Measurements from ENCODE around the gene FREM1. TPM values are rescaled to one million over a fixed set of nuclear protein-coding genes. Genes with fewer than 3 reads are reported as not detected.

The FREM1 gene
- total RNA-seq, 4 donors from 2014 or later = 1.1 to 5.8 (median 2.1) TPM

- Histone ChIP-seq H3K27me3 (no peaks in the 10 kb centered on the region), H3K27ac (no peak overlapping the region), H3K36me3 (no peaks in the 10 kb centered on the region), H3K9me3 (no peaks in the 10 kb centered on the region), H3K4me3 (no peak overlapping the region), H3K4me1 (no peaks in the 10 kb centered on the region)
- no peak for DNase-seq (ENCODE audit: low spot score in 2 of 2)
- TF ChIP-seq POLR2AphosphoS5 (IDR thresholded peaks at IDR 0.05) (no peak), EP300 (IDR thresholded peaks at IDR 0.05) (no peak), POLR2A (IDR thresholded peaks at IDR 0.05) (no peak)
- TF ChIP-seq, protein P1, sequence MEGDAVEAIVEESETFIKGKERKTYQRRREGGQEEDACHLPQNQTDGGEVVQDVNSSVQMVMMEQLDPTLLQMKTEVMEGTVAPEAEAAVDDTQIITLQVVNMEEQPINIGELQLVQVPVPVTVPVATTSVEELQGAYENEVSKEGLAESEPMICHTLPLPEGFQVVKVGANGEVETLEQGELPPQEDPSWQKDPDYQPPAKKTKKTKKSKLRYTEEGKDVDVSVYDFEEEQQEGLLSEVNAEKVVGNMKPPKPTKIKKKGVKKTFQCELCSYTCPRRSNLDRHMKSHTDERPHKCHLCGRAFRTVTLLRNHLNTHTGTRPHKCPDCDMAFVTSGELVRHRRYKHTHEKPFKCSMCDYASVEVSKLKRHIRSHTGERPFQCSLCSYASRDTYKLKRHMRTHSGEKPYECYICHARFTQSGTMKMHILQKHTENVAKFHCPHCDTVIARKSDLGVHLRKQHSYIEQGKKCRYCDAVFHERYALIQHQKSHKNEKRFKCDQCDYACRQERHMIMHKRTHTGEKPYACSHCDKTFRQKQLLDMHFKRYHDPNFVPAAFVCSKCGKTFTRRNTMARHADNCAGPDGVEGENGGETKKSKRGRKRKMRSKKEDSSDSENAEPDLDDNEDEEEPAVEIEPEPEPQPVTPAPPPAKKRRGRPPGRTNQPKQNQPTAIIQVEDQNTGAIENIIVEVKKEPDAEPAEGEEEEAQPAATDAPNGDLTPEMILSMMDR (IDR thresholded peaks at IDR 0.05) = no peak
- WGBS = 77% methylated on average over 4 of the region's 4 CpGs
Measured at GRCh38 chr9:14780693-14781092, 129.5 kb downstream of the FREM1 start.

DNA sequence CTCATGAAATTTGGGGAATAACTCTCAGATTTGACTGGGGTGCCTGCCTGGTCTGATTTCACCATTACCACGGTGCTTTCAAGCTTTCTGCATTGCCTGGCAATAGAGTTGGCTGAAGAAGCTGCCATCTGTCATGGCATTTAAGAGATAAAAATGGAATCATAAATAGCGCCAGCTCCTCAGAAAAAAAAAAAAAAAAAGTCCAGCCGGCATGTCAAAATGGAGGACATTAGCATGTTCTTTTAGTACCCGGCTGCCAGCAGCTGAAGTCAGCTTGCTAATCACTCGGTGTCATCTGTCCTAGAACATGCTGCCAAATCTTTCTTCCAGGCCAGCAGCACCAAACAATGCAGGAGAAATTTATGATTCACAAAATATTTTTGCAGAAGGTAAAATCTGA lies 130.0 kb downstream of the FREM1 start:
- H3K36me3 ChIP-seq = no peaks in the 10 kb centered on the region
- WGBS = 42% methylated on average over 5 of the region's 5 CpGs
- H3K4me3 ChIP-seq = no peak overlapping the region
- no peaks in the 10 kb centered on the region for H3K9me3 ChIP-seq
- no peaks in the 10 kb centered on the region for H3K4me1 ChIP-seq
- H3K27ac ChIP-seq = no peak overlapping the region
- DNase-seq (ENCODE audit: low spot score in 2 of 2) = no peak
- TF ChIP-seq POLR2AphosphoS5 (IDR thresholded peaks at IDR 0.05) = no peak
- no peak for TF ChIP-seq EP300 (IDR thresholded peaks at IDR 0.05)
- TF ChIP-seq, protein P1 (IDR thresholded peaks at IDR 0.05) = no peak
- no peak for TF ChIP-seq POLR2A (IDR thresholded peaks at IDR 0.05)
- no peaks in the 10 kb centered on the region for H3K27me3 ChIP-seq

DNA sequence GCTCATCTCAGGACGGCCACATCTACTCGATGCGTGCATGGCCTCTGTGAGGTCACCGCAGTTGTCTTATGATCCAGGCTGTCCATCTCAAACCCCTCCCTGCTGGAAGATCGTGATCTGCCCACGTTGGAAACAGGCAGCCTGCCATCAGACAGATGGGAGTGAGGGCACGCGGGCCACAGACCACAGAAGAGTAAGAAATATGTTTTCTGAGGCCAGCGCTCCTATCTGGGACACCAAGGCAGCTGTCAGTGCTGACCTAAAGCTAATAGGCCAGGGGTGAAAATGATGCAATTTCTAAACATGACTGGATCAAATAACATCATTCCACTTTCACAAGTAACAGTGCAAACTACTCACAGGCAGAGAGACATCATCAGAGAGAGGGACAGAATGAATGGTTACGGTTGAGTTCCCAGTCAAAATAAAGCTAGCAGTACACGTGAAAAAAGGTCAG lies 130.6 kb downstream of the FREM1 start:
- Histone ChIP-seq H3K27me3 (no peaks in the 10 kb centered on the region), H3K4me1 (no peaks in the 10 kb centered on the region), H3K27ac (no peak overlapping the region), H3K36me3 (no peaks in the 10 kb centered on the region), H3K4me3 (no peak overlapping the region), H3K9me3 (no peaks in the 10 kb centered on the region)
- no peak for TF ChIP-seq EP300 (IDR thresholded peaks at IDR 0.05)
- no peak for TF ChIP-seq POLR2AphosphoS5 (IDR thresholded peaks at IDR 0.05)
- DNase-seq (ENCODE audit: low spot score in 2 of 2) = no peak
- WGBS = 91% methylated on average over 11 of the region's 11 CpGs

DNA sequence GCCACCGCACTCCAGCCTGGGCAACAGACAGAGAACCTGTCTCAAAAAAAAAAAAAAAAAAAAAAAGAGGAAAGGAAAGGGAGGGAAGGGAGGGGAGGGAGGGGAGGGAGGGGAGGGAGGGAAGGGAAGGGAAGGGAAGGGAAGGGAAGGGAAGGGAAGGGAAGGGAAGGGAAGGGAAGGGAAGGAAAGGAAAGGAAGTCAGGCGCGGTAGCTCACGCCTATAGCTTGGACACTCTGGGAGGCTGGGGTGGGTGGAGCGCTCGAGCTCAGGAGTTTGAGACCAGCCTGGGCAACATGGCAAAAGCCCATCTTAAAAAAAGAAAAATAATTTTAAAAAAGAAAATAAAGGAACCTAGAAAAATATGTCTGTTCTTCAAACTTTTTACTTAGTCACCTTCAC lies 131.7 kb downstream of the FREM1 start:
- WGBS = 96% methylated on average over 6 of the region's 6 CpGs
- TF ChIP-seq POLR2AphosphoS5 (IDR thresholded peaks at IDR 0.05) (no peak), EP300 (IDR thresholded peaks at IDR 0.05) (no peak)
- TF ChIP-seq, protein P1 (IDR thresholded peaks at IDR 0.05) = no peak
- DNase-seq (ENCODE audit: low spot score in 2 of 2) = no peak
- no peak overlapping the region for H3K4me3 ChIP-seq
- H3K36me3 ChIP-seq = no peaks in the 10 kb centered on the region
- no peaks in the 10 kb centered on the region for H3K4me1 ChIP-seq
- no peaks in the 10 kb centered on the region for H3K27me3 ChIP-seq
- H3K9me3 ChIP-seq = no peaks in the 10 kb centered on the region
- H3K27ac ChIP-seq = no peak overlapping the region

DNA sequence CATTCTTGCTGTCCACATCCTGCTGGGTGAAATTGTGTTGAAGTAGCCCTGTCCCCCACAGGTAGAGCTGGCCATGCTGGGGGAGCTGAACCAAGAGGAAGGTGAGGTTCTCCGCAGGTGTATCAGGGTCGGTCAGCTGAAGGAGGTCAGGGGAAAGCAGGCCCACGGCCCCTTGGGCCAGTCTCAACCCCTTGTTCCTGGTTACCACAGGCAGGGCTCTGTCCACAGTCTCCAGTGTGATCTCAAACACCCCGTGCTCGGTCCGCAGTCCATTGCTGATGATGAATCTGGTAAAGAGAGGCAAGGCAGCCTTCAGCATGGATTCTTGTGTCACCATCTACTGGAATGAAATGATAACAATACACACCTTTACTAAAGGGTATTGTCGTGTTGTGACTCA lies 134.3 kb downstream of the FREM1 start:
- TF ChIP-seq, protein P1 (IDR thresholded peaks at IDR 0.05) = no peak
- no peak for TF ChIP-seq POLR2A (IDR thresholded peaks at IDR 0.05)
- TF ChIP-seq EP300 (IDR thresholded peaks at IDR 0.05) = no peak
- no peak for TF ChIP-seq POLR2AphosphoS5 (IDR thresholded peaks at IDR 0.05)
- 91% methylated on average over 7 of the region's 7 CpGs for WGBS
- no peaks in the 10 kb centered on the region for H3K9me3 ChIP-seq

DNA sequence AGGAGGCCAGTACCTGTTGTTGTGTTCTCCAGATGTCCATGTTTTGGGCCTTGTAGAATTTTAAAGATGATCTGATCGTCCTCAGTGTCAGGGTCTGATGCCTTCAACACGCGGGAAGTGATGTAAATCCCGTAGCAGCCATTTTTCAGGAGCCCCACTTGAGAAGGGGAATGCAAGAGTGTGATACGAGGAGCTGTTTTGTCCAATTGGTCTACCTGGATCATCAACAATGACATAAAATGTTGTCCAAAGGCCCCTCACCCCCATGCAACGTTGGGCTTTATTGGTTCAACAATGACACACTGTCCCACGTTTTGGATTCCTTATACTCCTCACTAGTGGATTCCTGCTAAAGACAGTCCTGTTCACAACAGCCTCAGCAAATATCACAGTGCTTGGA lies 139.6 kb downstream of the FREM1 start:
- 84% methylated on average over 7 of the region's 7 CpGs for WGBS
- DNase-seq (ENCODE audit: low spot score in 2 of 2) = no peak
- H3K9me3 ChIP-seq = no peaks in the 10 kb centered on the region
- TF ChIP-seq EP300 (IDR thresholded peaks at IDR 0.05) (no peak), POLR2AphosphoS5 (IDR thresholded peaks at IDR 0.05) (no peak), POLR2A (IDR thresholded peaks at IDR 0.05) (no peak)
- TF ChIP-seq, protein P1 (IDR thresholded peaks at IDR 0.05) = no peak
- no peaks in the 10 kb centered on the region for H3K27me3 ChIP-seq
- H3K36me3 ChIP-seq = no peaks in the 10 kb centered on the region
- no peak overlapping the region for H3K4me3 ChIP-seq
- H3K4me1 ChIP-seq = no peaks in the 10 kb centered on the region
- no peak overlapping the region for H3K27ac ChIP-seq

More for the DNA sequence above, 134.3 kb downstream of the FREM1 start:
- no peak for DNase-seq (ENCODE audit: low spot score in 2 of 2)
- no peak overlapping the region for H3K27ac ChIP-seq
- no peak overlapping the region for H3K4me3 ChIP-seq
- no peaks in the 10 kb centered on the region for H3K36me3 ChIP-seq
- H3K4me1 ChIP-seq = no peaks in the 10 kb centered on the region
- no peaks in the 10 kb centered on the region for H3K27me3 ChIP-seq
